ENCODE measurements around the gene CHST15.
A peak's percentile ranks its signal among the peaks of the same experiment; 100 is the strongest.
"Not testable (repeated sequence)": the region's sequence is repeated elsewhere in the genome, so short reads cannot be mapped to it uniquely, and the experiment has no call there.

Gene CHST15

GRCh38 chr10:124106241-124106879 is 13.0 kb upstream of the CHST15 start:
- Mint-ChIP-seq H3K4me3 (no peak overlapping the region), H3K36me3 (ENCODE audit: low read depth) (no peaks in the 10 kb centered on the region), H3K4me1 (peaks cover 41% of the 10 kb centered on the region), H3K27me3 (ENCODE audit: low read depth, poor library complexity) (peaks cover 21% of the 10 kb centered on the region), H3K27ac (peak overlapping the region; percentile 64), H3K9me3 (no peaks in the 10 kb centered on the region)
- no peak for DNase-seq
- no peak for TF ChIP-seq CTCF (IDR thresholded peaks at IDR 0.05)

GRCh38 chr10:124105594-124105993 is 12.2 kb upstream of the CHST15 start:
- Mint-ChIP-seq H3K27ac (peak overlapping the region; percentile 45), H3K4me1 (peaks cover 41% of the 10 kb centered on the region), H3K27me3 (ENCODE audit: low read depth, poor library complexity) (peaks cover 14% of the 10 kb centered on the region), H3K4me3 (no peak overlapping the region), H3K36me3 (ENCODE audit: low read depth) (no peaks in the 10 kb centered on the region), H3K9me3 (peaks cover 3% of the 10 kb centered on the region)
- TF ChIP-seq CTCF (IDR thresholded peaks at IDR 0.05), result no peak
- DNase-seq, result no peak

GRCh38 chr10:124105045-124105444 is 11.6 kb upstream of the CHST15 start:
- H3K4me1 Mint-ChIP-seq, result peaks cover 41% of the 10 kb centered on the region
- peak overlapping the region; percentile 45 for H3K27ac Mint-ChIP-seq
- peaks cover 4% of the 10 kb centered on the region for H3K9me3 Mint-ChIP-seq
- no peaks in the 10 kb centered on the region for H3K36me3 Mint-ChIP-seq (ENCODE audit: low read depth)
- no peak for TF ChIP-seq CTCF (IDR thresholded peaks at IDR 0.05)
- no peak for DNase-seq
- no peak overlapping the region for H3K4me3 Mint-ChIP-seq
- peaks cover 14% of the 10 kb centered on the region for H3K27me3 Mint-ChIP-seq (ENCODE audit: low read depth, poor library complexity)

- no peak overlapping the region for H3K27ac Mint-ChIP-seq
- no peak for TF ChIP-seq CTCF (IDR thresholded peaks at IDR 0.05)
- H3K27me3 Mint-ChIP-seq (ENCODE audit: low read depth, poor library complexity), result peaks cover 18% of the 10 kb centered on the region
- no peak overlapping the region for H3K4me3 Mint-ChIP-seq
- H3K4me1 Mint-ChIP-seq, result peaks cover 41% of the 10 kb centered on the region
- H3K36me3 Mint-ChIP-seq (ENCODE audit: low read depth), result no peaks in the 10 kb centered on the region
- DNase-seq, result no peak
- H3K9me3 Mint-ChIP-seq, result peaks cover 4% of the 10 kb centered on the region
Measured at GRCh38 chr10:124104011-124104627, 10.7 kb upstream of the CHST15 start.

- no peak for TF ChIP-seq CTCF (IDR thresholded peaks at IDR 0.05)
- no peak overlapping the region for H3K27ac Mint-ChIP-seq
- no peaks in the 10 kb centered on the region for H3K36me3 Mint-ChIP-seq (ENCODE audit: low read depth)
- H3K4me3 Mint-ChIP-seq, result no peak overlapping the region
- peaks cover 5% of the 10 kb centered on the region for H3K9me3 Mint-ChIP-seq
- peaks cover 30% of the 10 kb centered on the region for H3K4me1 Mint-ChIP-seq
- H3K27me3 Mint-ChIP-seq (ENCODE audit: low read depth, poor library complexity), result peaks cover 27% of the 10 kb centered on the region
- DNase-seq, result no peak
Measured at GRCh38 chr10:124101351-124101750, 8.0 kb upstream of the CHST15 start.

- Mint-ChIP-seq H3K27me3 (ENCODE audit: low read depth, poor library complexity) (peaks cover 34% of the 10 kb centered on the region), H3K4me1 (peaks cover 23% of the 10 kb centered on the region)
- H3K27ac Mint-ChIP-seq; DNase-seq; H3K9me3 Mint-ChIP-seq; H3K36me3 Mint-ChIP-seq (ENCODE audit: low read depth); H3K4me3 Mint-ChIP-seq: not testable (repeated sequence)
Measured at GRCh38 chr10:124100651-124101050, 7.3 kb upstream of the CHST15 start.

Data from nephron progenitor cell (in vitro differentiated cells).